Thyroid gland (tissue), 4 donors: ENCODE data around the gene PSMD14.

Source experiments
- CTCF ChIP-seq, 6 experiments: fragments of 200-600 bp in 3 of 6; fragments of 450-650 bp in 3 of 6; sonication (generic) in 3 of 6; IDR thresholded peaks; one replicate each; pipeline ENCODE4 v1.5.1; 2016 to 2019; ENCODE audit warnings: antibody characterized with exemption in 6 of 6, mild to moderate bottlenecking in 2 of 6, inconsistent platforms in 1 of 6, moderate library complexity in 1 of 6
- POLR2A ChIP-seq, 2 donors: fragments of 450-650 bp; IDR thresholded peaks; one replicate each; pipeline ENCODE4 v1.6.1; 2017; ENCODE audit warnings: antibody characterized with exemption in 2 of 2, mild to moderate bottlenecking in 2 of 2, moderate library complexity in 1 of 2

DNA sequence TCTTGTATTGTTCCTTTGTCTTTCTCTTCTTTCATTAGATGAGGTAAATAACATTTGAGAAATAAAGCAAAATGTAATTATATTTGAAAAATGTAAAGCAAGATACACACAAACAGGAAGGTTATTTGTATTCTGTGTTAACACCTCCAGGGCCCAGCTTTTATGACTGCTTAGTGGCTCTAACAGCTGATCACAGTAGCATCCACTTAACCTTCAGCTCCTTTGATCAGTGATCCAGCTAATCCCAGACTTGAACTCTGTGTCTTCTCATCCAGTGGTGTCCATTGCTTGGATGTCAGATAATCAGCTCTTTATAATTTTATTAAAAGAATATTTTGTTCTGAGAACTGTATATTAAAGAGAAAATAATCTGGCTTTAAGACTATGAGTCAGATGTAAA is 44.5 kb downstream of the PSMD14 start:
- TF ChIP-seq CTCF (IDR thresholded peaks at IDR 0.05) = no peak
- no peak for TF ChIP-seq POLR2A (IDR thresholded peaks at IDR 0.05)
